Stomach smooth muscle (tissue), 2 donors: ENCODE results near the gene ADGRF4.

Source experiments
- H3K27ac ChIP-seq: one replicate; pipeline ENCODE4 v1.7.0; 2013; ENCODE audit warnings: mild to moderate bottlenecking, low read length, inconsistent platforms
- H3K27me3 ChIP-seq, 2 donors: one replicate each; pipeline ENCODE4 v1.7.0; 2013; ENCODE audit warnings: low read length in 2 of 2; ENCODE audit not compliant: insufficient read depth in 2 of 2, control insufficient read depth in 1 of 2
- H3K36me3 ChIP-seq, 2 donors: one replicate each; pipeline ENCODE4 v1.7.0; 2013; ENCODE audit warnings: low read length in 2 of 2; ENCODE audit not compliant: control insufficient read depth in 2 of 2, insufficient read depth in 2 of 2
- H3K4me1 ChIP-seq: one replicate; pipeline ENCODE4 v1.7.0; 2013; ENCODE audit warnings: low read length; ENCODE audit not compliant: control insufficient read depth, insufficient read depth
- H3K4me3 ChIP-seq, 2 donors: one replicate each; pipeline ENCODE4 v1.7.0; 2013; ENCODE audit warnings: low read length in 2 of 2
- H3K9ac ChIP-seq, 2 donors: one replicate each; pipeline ENCODE4 v1.7.0; 2013; ENCODE audit warnings: low read length in 2 of 2, mild to moderate bottlenecking in 1 of 2
- H3K9me3 ChIP-seq, 2 donors: one replicate each; pipeline ENCODE4 v1.7.0; 2013; ENCODE audit warnings: low read length in 2 of 2; ENCODE audit not compliant: control insufficient read depth in 2 of 2
- donor health status: healthy.
- donor health status: Pancreatic carcinoma.

ADGRF4 gene

GRCh38 chr6:47698342-47698787 lies at the start of gene ADGRF4:
Gene ADGRF4, plus strand, starts transcription at chr6:47698580. Its CDS starts 8,666 bp downstream, at chr6:47707246.
- Histone ChIP-seq H3K4me3 (no peak within 1 kb of the TSS), H3K4me1 (no peaks in the 10 kb centered on the region), H3K9me3 (no peaks in the 10 kb centered on the region), H3K36me3 (no peaks in the 10 kb centered on the region), H3K9ac (no peak within 1 kb of the TSS), H3K27ac (no peak within 1 kb of the TSS), H3K27me3 (no peaks in the 10 kb centered on the region)

- no peak overlapping the region for H3K9ac ChIP-seq
- no peaks in the 10 kb centered on the region for H3K4me1 ChIP-seq
- H3K4me3 ChIP-seq: no peak overlapping the region
- no peak overlapping the region for H3K27ac ChIP-seq
- H3K36me3 ChIP-seq: no peaks in the 10 kb centered on the region
- H3K27me3 ChIP-seq: no peaks in the 10 kb centered on the region
- no peaks in the 10 kb centered on the region for H3K9me3 ChIP-seq
Observed at GRCh38 chr6:47650553-47651432, 47.6 kb upstream of the ADGRF4 start.

GRCh38 chr6:47651505-47651944 lies 46.9 kb upstream of the ADGRF4 start:
- H3K9ac ChIP-seq: no peak overlapping the region
- no peaks in the 10 kb centered on the region for H3K36me3 ChIP-seq
- H3K27me3 ChIP-seq: no peaks in the 10 kb centered on the region
- no peak overlapping the region for H3K27ac ChIP-seq
- no peak overlapping the region for H3K4me3 ChIP-seq
- H3K4me1 ChIP-seq: no peaks in the 10 kb centered on the region
- H3K9me3 ChIP-seq: no peaks in the 10 kb centered on the region

GRCh38 chr6:47653706-47654105 lies 44.7 kb upstream of the ADGRF4 start:
- Histone ChIP-seq H3K36me3 (no peaks in the 10 kb centered on the region), H3K9ac (no peak overlapping the region), H3K27ac (no peak overlapping the region), H3K27me3 (no peaks in the 10 kb centered on the region), H3K9me3 (no peaks in the 10 kb centered on the region), H3K4me1 (no peaks in the 10 kb centered on the region), H3K4me3 (no peak overlapping the region)

GRCh38 chr6:47654255-47654654 lies 44.1 kb upstream of the ADGRF4 start:
- H3K27ac ChIP-seq: no peak overlapping the region
- no peak overlapping the region for H3K4me3 ChIP-seq
- H3K9ac ChIP-seq: no peak overlapping the region
- H3K4me1 ChIP-seq: no peaks in the 10 kb centered on the region
- no peaks in the 10 kb centered on the region for H3K36me3 ChIP-seq
- no peaks in the 10 kb centered on the region for H3K9me3 ChIP-seq
- H3K27me3 ChIP-seq: no peaks in the 10 kb centered on the region

GRCh38 chr6:47655719-47656595 lies 42.4 kb upstream of the ADGRF4 start:
- H3K27ac ChIP-seq: no peak overlapping the region
- no peak overlapping the region for H3K4me3 ChIP-seq
- no peak overlapping the region for H3K9ac ChIP-seq
- H3K36me3 ChIP-seq: no peaks in the 10 kb centered on the region
- H3K4me1 ChIP-seq: no peaks in the 10 kb centered on the region
- no peaks in the 10 kb centered on the region for H3K9me3 ChIP-seq
- H3K27me3 ChIP-seq: no peaks in the 10 kb centered on the region

- Histone ChIP-seq H3K27me3 (peaks cover 0 to 3% of the 10 kb centered on the region in 2 donors), H3K9ac (no peak overlapping the region), H3K4me3 (no peak overlapping the region), H3K36me3 (no peaks in the 10 kb centered on the region), H3K9me3 (no peaks in the 10 kb centered on the region), H3K4me1 (no peaks in the 10 kb centered on the region), H3K27ac (no peak overlapping the region)
Observed at GRCh38 chr6:47661960-47662359, 36.4 kb upstream of the ADGRF4 start.

- Histone ChIP-seq H3K4me3 (no peak overlapping the region), H3K9me3 (no peaks in the 10 kb centered on the region), H3K36me3 (no peaks in the 10 kb centered on the region), H3K4me1 (no peaks in the 10 kb centered on the region), H3K27ac (no peak overlapping the region), H3K27me3 (peaks cover 0 to 3% of the 10 kb centered on the region in 2 donors), H3K9ac (no peak overlapping the region)
Observed at GRCh38 chr6:47663462-47664216, 34.7 kb upstream of the ADGRF4 start.

- Histone ChIP-seq H3K9ac (no peak overlapping the region), H3K27ac (no peak overlapping the region), H3K36me3 (no peaks in the 10 kb centered on the region), H3K27me3 (peaks cover 0 to 3% of the 10 kb centered on the region in 2 donors), H3K9me3 (no peaks in the 10 kb centered on the region), H3K4me3 (no peak overlapping the region), H3K4me1 (no peaks in the 10 kb centered on the region)
Observed at GRCh38 chr6:47665112-47665511, 33.3 kb upstream of the ADGRF4 start.
